GM23338 (cell line): ENCODE data around the gene TYMP. TPM values are rescaled to one million over a fixed set of nuclear protein-coding genes. Genes with fewer than 3 reads are reported as not detected.

ENCODE experiments used
- ATAC-seq: fragments of 200-7000 bp; cut with Tn5 transposase; 3 replicates; pipeline ENCODE4 v1.9.1; 2020
- DNase-seq: peaks from one replicate; pipeline ENCODE4 v3.0.0-alpha.2; 2015; ENCODE audit warnings: low spot score
- H2AFZ ChIP-seq: fragments of 200-600 bp; sonication (generic); 2 replicates; pipeline ENCODE4 v1.8.0; 2016; ENCODE audit warnings: antibody characterized with exemption, mild to moderate bottlenecking, moderate library complexity
- H3F3A ChIP-seq: fragments of 200-600 bp; sonication (generic); replicated peaks from 2 replicates; pipeline ENCODE4 v1.8.0; 2017; ENCODE audit warnings: antibody characterized with exemption, mixed run types, low read depth
- H3K27ac ChIP-seq: fragments of 200-600 bp; sonication (generic); 2 replicates; pipeline ENCODE4 v1.6.1; 2016; ENCODE audit warnings: low read depth
- H3K27me3 ChIP-seq: fragments of 200-600 bp; sonication (generic); 2 replicates; pipeline ENCODE4 v1.8.0; 2016; ENCODE audit warnings: mild to moderate bottlenecking, mixed run types, moderate library complexity; ENCODE audit not compliant: insufficient read depth
- H3K36me3 ChIP-seq: fragments of 200-600 bp; sonication (generic); 2 replicates; pipeline ENCODE4 v1.8.0; 2016; ENCODE audit warnings: mild to moderate bottlenecking; ENCODE audit not compliant: insufficient read depth
- H3K4me1 ChIP-seq: fragments of 200-600 bp; sonication (generic); 2 replicates; pipeline ENCODE4 v1.8.0; 2016; ENCODE audit warnings: mild to moderate bottlenecking, moderate library complexity; ENCODE audit not compliant: insufficient read depth
- H3K4me2 ChIP-seq: fragments of 200-600 bp; sonication (generic); 2 replicates; pipeline ENCODE4 v1.7.1; 2017; ENCODE audit warnings: mixed run types
- H3K4me3 ChIP-seq: fragments of 200-600 bp; sonication (generic); 2 replicates; pipeline ENCODE4 v1.6.1; 2016; ENCODE audit warnings: mixed run types
- H3K79me2 ChIP-seq: fragments of 200-600 bp; sonication (generic); replicated peaks from 2 replicates; pipeline ENCODE4 v1.8.0; 2017; ENCODE audit warnings: mild to moderate bottlenecking; ENCODE audit not compliant: insufficient read depth
- H3K9me2 ChIP-seq: fragments of 200-600 bp; sonication (generic); 2 replicates; pipeline ENCODE4 v1.8.0; 2017; ENCODE audit not compliant: insufficient read depth
- H4K20me1 ChIP-seq: fragments of 200-600 bp; sonication (generic); replicated peaks from 2 replicates; pipeline ENCODE4 v1.8.0; 2017; ENCODE audit warnings: mild to moderate bottlenecking; ENCODE audit not compliant: insufficient read depth
- H3K27ac Mint-ChIP-seq: 2 replicates; pipeline ENCODE4 v1.8.0; 2020; ENCODE audit warnings: inconsistent platforms, mild to moderate bottlenecking, moderate library complexity, mixed read lengths
- H3K27me3 Mint-ChIP-seq: 3 replicates; pipeline ENCODE4 v1.8.0; 2022; ENCODE audit warnings: low read depth, mild to moderate bottlenecking, moderate library complexity, mixed read lengths, inconsistent platforms; ENCODE audit not compliant: insufficient read depth, poor library complexity
- H3K36me3 Mint-ChIP-seq: 3 replicates; pipeline ENCODE4 v1.8.0; 2021; ENCODE audit warnings: low read depth, mild to moderate bottlenecking, inconsistent platforms, moderate library complexity, mixed read lengths
- H3K4me1 Mint-ChIP-seq: 3 replicates; pipeline ENCODE4 v1.8.0; 2020; ENCODE audit warnings: mild to moderate bottlenecking, inconsistent platforms, mixed read lengths
- H3K4me3 Mint-ChIP-seq: 3 replicates; pipeline ENCODE4 v1.8.0; 2021; ENCODE audit warnings: moderate library complexity, mild to moderate bottlenecking, inconsistent platforms, mixed read lengths
- H3K9me3 Mint-ChIP-seq: 3 replicates; pipeline ENCODE4 v1.8.0; 2020; ENCODE audit warnings: moderate library complexity, mild to moderate bottlenecking, inconsistent platforms, mixed read lengths
- EZH2 ChIP-seq: fragments of 200-600 bp; sonication (generic); IDR thresholded peaks from one replicate; pipeline ENCODE4 v1.8.0; 2017; ENCODE audit warnings: antibody characterized with exemption, mild to moderate bottlenecking, low read depth; ENCODE audit not compliant: unreplicated experiment
- JUNB ChIP-seq: IDR thresholded peaks from one replicate; pipeline ENCODE4 v1.6.1; 2016; ENCODE audit warnings: antibody characterized with exemption; ENCODE audit not compliant: unreplicated experiment
- POLR2AphosphoS5 ChIP-seq: IDR thresholded peaks from 2 replicates; pipeline ENCODE4 v1.6.1; 2016; ENCODE audit warnings: antibody characterized with exemption, low read depth
- ZNF462 ChIP-seq: fragments of 250-450 bp; sonication (Bioruptor Pico); IDR thresholded peaks from 2 replicates; pipeline ENCODE4 v1.5.0; 2020; ENCODE audit warnings: mild to moderate bottlenecking, moderate library complexity
- polyA plus RNA-seq: library from polyadenylated mRNA; unstranded; fragments of >200 nt; fragmentation: Nextera tagmentation; extraction: Ambion mirVana; gene quantifications from 2 replicates; pipeline ENCODE4 v1.2.1, GENCODE V29; 2016
- total RNA-seq: library from RNA; depleted of rRNA; stranded (reverse); fragments of >200 nt; shearing (Covaris generic); gene quantifications from 2 replicates; pipeline ENCODE4 v1.2.3, GENCODE V29; 2014
- TF ChIP-seq, protein P1 (sequence below): IDR thresholded peaks from 2 replicates; pipeline ENCODE4 v1.6.1; 2016; ENCODE audit warnings: antibody characterized with exemption

TYMP gene
- total and polyA plus RNA-seq, 2 experiments from 2014 or later = 0.28 to 1.8 TPM

GRCh38 chr22:50570861-50571260, 41.0 kb upstream of the TYMP start:
- Histone ChIP-seq H3K4me1 (no peaks in the 10 kb centered on the region), H2AFZ (no peak overlapping the region), H3K27me3 (no peaks in the 10 kb centered on the region), H3K79me2 (no peaks in the 10 kb centered on the region), H4K20me1 (no peaks in the 10 kb centered on the region), H3F3A (no peaks in the 10 kb centered on the region), H3K36me3 (no peaks in the 10 kb centered on the region), H3K27ac (no peak overlapping the region), H3K4me3 (no peak overlapping the region), H3K4me2 (no peak overlapping the region), H3K9me2 (no peaks in the 10 kb centered on the region)
- peaks cover 5% of the 10 kb centered on the region for H3K27me3 Mint-ChIP-seq
- no peak overlapping the region; the same call in 2 of the 3 replicates for H3K4me3 Mint-ChIP-seq
- TF ChIP-seq, protein P1, sequence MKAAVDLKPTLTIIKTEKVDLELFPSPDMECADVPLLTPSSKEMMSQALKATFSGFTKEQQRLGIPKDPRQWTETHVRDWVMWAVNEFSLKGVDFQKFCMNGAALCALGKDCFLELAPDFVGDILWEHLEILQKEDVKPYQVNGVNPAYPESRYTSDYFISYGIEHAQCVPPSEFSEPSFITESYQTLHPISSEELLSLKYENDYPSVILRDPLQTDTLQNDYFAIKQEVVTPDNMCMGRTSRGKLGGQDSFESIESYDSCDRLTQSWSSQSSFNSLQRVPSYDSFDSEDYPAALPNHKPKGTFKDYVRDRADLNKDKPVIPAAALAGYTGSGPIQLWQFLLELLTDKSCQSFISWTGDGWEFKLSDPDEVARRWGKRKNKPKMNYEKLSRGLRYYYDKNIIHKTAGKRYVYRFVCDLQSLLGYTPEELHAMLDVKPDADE = no peak
- TF ChIP-seq ZNF462 (no peak), POLR2AphosphoS5 (no peak), JUNB (no peak), EZH2 (no peak)
- no peaks in the 10 kb centered on the region for H3K9me3 Mint-ChIP-seq
- no peak for DNase-seq
- ATAC-seq = no peak
- H3K4me1 Mint-ChIP-seq = no peaks in the 10 kb centered on the region
- H3K27ac Mint-ChIP-seq = no peak overlapping the region
- H3K36me3 Mint-ChIP-seq = peaks cover 44% of the 10 kb centered on the region
